Head of caudate nucleus (tissue), 42 donors: ENCODE measurements around the gene ZCCHC24.
A peak's percentile ranks its signal among the peaks of the same experiment; 100 is the strongest.

Experiments
- DNase-seq, 42 donors: peaks; one replicate each; pipeline versions ENCODE4 v3.0.0 to v3.0.0-alpha.2; 2020 to 2021; ENCODE audit warnings: mixed read lengths in 7 of 42
- intact Hi-C: fragments of 100-400 bp; cut with DNase I; formaldehyde crosslinking; loops from one replicate; pipeline ENCODE4 v1.15.0; 2022

ZCCHC24 gene

GRCh38 chr10:79436066-79436849 lies 9.2 kb downstream of the ZCCHC24 start:
- intact Hi-C loops, result no loop called here
- DNase-seq, result peak in 8 of 42 donors; percentile 2 to 28 (median 14)

GRCh38 chr10:79435271-79436065 lies 10.0 kb downstream of the ZCCHC24 start:
- intact Hi-C loops, result no loop called here
- peak in 5 of 42 donors; percentile 4 to 28 (median 22) for DNase-seq

- peak in 5 of 42 donors; percentile 4 to 33 (median 16) for DNase-seq
- intact Hi-C loops, result no loop called here
These were observed 10.6 kb downstream of the ZCCHC24 start for GRCh38 chr10:79434821-79435251.

GRCh38 chr10:79434223-79434687 lies 11.2 kb downstream of the ZCCHC24 start:
- intact Hi-C loops, result no loop called here
- peak in 3 of 42 donors; percentile 2 to 23 (median 23) for DNase-seq

GRCh38 chr10:79433324-79434222 lies 11.9 kb downstream of the ZCCHC24 start:
- DNase-seq, result peak in 3 of 42 donors; percentile 3 to 29 (median 25)
- intact Hi-C loops, result no loop called here

GRCh38 chr10:79431891-79432831 lies 13.3 kb downstream of the ZCCHC24 start:
- intact Hi-C loops, result no loop called here
- DNase-seq, result peak in 2 of 42 donors; percentile 7 to 23

GRCh38 chr10:79431428-79431827 lies 14.0 kb downstream of the ZCCHC24 start:
- no peak for DNase-seq
- intact Hi-C loops, result no loop called here

GRCh38 chr10:79430936-79431335 lies 14.5 kb downstream of the ZCCHC24 start:
- no peak for DNase-seq
- intact Hi-C loops, result no loop called here

GRCh38 chr10:79430325-79430905 lies 15.0 kb downstream of the ZCCHC24 start:
- DNase-seq, result no peak
- intact Hi-C loops, result no loop called here

GRCh38 chr10:79429751-79430150 lies 15.7 kb downstream of the ZCCHC24 start:
- no peak for DNase-seq
- intact Hi-C loops, result no loop called here

GRCh38 chr10:79427965-79428364 lies 17.5 kb downstream of the ZCCHC24 start:
- DNase-seq, result no peak
- intact Hi-C loops, result no loop called here

GRCh38 chr10:79425074-79425532 lies 20.3 kb downstream of the ZCCHC24 start:
- DNase-seq, result peak in 1 of 42 donors; percentile 4
- intact Hi-C loops, result no loop called here

- intact Hi-C loops, result no loop called here
- DNase-seq, result peak in 1 of 42 donors; percentile 26
These were observed 21.0 kb downstream of the ZCCHC24 start for GRCh38 chr10:79424221-79425073.

- peak in 1 of 42 donors; percentile 3 for DNase-seq
- intact Hi-C loops, result no loop called here
These were observed 23.1 kb downstream of the ZCCHC24 start for GRCh38 chr10:79422178-79422892.

- intact Hi-C loops, result no loop called here
- peak in 1 of 42 donors; percentile 6 for DNase-seq
These were observed 24.3 kb downstream of the ZCCHC24 start for GRCh38 chr10:79420974-79421688.
